Measurements from ENCODE around the gene RECQL5.

RECQL5 gene

DNA sequence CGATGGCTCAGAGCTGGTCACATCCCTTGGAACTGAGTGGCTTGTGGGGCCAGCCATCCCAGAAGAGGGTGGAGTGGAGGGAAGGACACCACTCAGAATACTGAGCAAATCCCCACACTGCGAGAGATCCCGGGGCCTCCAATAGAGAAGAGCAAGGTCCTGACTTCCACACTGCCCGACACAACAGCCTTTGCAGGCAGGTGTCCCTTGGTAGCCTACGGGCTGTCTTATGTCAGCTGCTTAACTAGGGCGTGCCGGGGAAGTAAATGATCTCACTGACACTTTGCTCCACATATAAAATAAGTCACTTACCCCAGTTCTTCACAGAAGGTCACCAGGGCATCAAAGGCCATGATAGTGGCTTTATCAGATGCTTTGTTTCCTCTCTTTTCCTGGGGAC lies 16.1 kb downstream of the RECQL5 start:
- TF ChIP-seq, protein P1, sequence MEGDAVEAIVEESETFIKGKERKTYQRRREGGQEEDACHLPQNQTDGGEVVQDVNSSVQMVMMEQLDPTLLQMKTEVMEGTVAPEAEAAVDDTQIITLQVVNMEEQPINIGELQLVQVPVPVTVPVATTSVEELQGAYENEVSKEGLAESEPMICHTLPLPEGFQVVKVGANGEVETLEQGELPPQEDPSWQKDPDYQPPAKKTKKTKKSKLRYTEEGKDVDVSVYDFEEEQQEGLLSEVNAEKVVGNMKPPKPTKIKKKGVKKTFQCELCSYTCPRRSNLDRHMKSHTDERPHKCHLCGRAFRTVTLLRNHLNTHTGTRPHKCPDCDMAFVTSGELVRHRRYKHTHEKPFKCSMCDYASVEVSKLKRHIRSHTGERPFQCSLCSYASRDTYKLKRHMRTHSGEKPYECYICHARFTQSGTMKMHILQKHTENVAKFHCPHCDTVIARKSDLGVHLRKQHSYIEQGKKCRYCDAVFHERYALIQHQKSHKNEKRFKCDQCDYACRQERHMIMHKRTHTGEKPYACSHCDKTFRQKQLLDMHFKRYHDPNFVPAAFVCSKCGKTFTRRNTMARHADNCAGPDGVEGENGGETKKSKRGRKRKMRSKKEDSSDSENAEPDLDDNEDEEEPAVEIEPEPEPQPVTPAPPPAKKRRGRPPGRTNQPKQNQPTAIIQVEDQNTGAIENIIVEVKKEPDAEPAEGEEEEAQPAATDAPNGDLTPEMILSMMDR (IDR thresholded peaks at IDR 0.05): no peak
- TF ChIP-seq ZFX (IDR thresholded peaks at IDR 0.05; ENCODE audit: borderline replicate concordance): no peak
- no peak overlapping the region for H3K27ac ChIP-seq

DNA sequence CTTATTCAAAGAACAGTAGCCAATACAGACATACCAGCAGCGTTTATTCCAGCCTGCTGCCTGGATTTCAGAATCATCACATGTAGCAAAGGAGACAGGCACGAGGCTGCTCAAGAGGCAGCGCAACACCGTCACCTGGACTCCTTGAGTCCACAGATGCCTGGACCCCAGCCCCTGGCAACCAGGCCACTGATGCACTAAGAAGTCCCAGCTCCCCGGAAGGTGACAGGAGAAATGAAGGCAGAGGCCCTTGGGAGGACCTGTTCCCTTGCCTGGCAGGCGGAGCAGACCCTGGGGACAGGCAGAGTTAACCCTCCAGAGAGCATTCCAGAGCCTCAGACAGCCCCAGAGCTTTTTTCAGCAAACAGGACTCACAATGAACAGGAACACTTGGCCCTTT lies 17.3 kb downstream of the RECQL5 start:
- no peak overlapping the region for H3K27ac ChIP-seq
- TF ChIP-seq, protein P1 (IDR thresholded peaks at IDR 0.05): no peak
- TF ChIP-seq ZFX (IDR thresholded peaks at IDR 0.05; ENCODE audit: borderline replicate concordance): no peak

DNA sequence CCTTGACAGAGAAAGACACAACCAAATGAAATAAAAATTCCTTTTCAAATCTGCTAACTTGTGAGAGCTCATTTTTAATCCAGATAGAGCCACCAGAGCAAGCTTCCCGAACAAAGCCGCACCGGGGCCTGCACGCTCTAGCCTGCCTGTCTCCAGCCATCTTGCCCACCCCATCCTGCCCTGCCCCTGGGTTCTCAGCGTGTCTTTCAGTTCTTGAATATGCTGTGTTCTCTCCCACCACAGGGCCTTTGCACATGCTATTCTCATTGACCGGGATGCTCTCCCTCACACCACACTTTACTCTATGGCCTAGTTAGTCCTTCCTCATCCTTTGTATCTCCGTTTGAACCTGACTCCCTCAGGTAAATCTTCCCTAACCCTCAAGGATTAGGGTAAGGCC lies 19.0 kb downstream of the RECQL5 start:
- no peak for TF ChIP-seq ZFX (IDR thresholded peaks at IDR 0.05; ENCODE audit: borderline replicate concordance)
- TF ChIP-seq, protein P1 (IDR thresholded peaks at IDR 0.05): no peak

DNA sequence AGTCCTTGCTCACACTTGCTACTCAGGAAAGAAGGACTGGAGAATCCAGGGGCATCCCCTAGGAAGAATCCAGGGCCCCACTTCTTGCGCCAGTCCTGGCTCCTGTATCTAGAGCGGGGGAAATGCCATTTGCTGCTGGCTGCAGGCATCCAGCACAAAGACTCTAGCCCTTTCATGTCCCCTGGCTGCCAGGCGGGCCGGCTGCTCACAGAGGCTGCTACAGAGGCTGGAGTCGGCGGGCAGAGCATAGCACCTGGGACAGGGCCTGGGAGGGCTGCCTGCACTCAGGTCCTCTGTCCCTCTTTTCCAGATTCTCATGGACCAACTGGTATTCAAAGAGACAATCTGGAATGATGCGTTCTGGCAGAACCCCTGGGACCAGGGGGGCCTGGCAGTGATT lies 19.9 kb downstream of the RECQL5 start:
- H3K27ac ChIP-seq: no peak overlapping the region
- TF ChIP-seq, protein P1 (IDR thresholded peaks at IDR 0.05): no peak
- no peak for TF ChIP-seq ZFX (IDR thresholded peaks at IDR 0.05; ENCODE audit: borderline replicate concordance)

More for the DNA sequence above, 19.0 kb downstream of the RECQL5 start:
- H3K27ac ChIP-seq: no peak overlapping the region

DNA sequence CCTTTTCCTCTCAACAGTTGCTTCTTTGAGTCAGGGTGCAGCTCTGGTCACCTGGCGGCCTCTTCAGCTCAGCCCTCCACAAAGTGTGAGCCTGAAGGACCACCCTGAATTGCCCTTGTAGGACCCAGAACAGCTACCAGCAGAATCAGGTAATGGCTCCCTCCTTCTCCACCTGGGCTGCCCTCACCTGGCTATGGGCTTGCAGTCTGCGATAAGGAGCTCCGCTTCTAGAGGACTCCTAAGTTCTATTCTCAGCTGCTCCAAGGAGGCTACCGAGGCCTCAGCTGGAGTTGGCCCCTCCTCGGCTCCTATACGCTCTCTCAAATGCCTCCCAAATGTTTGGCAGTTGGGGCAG lies 20.3 kb downstream of the RECQL5 start:
- no peak overlapping the region for H3K27ac ChIP-seq
- TF ChIP-seq ZFX (IDR thresholded peaks at IDR 0.05; ENCODE audit: borderline replicate concordance): no peak
- TF ChIP-seq, protein P1 (IDR thresholded peaks at IDR 0.05): no peak

DNA sequence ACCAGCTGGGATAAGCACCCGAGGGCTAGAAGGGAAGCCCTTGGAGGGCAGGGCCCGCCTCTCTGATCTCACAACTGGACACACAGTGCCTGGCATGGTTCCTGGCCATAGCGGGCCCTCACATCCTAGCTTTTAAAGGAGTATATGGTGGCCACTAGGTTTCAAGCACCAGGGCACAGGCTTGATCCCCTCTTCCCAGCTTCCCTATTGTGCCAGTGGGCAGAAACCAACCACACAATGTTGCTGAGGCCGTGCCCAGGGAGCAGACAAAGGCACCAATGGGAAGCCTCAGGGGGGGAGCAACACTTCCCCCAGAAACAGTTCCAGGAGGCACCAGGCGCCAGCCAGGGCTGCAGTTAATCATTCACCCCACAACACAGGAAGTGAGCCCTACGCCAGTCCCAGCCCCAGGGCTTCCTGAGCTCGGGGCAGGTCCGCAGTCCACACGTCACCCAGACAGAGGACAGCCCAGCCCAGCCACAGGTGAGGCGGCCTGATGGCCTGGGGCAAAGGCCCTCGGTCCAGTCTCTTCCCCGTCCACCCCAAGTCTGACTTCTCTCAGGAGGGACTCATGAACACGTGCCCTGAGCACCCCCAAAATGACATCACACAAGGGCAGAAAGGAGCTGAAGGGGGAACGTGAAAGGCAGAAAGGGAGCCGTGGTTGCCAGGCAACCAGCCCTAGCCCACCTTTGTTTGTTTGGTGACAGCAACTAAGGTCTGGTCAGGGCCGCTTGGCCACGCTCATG lies 20.9 kb downstream of the RECQL5 start:
- TF ChIP-seq, protein P1 (IDR thresholded peaks at IDR 0.05): no peak
- TF ChIP-seq ZFX (IDR thresholded peaks at IDR 0.05; ENCODE audit: borderline replicate concordance): no peak
- no peak overlapping the region for H3K27ac ChIP-seq

DNA sequence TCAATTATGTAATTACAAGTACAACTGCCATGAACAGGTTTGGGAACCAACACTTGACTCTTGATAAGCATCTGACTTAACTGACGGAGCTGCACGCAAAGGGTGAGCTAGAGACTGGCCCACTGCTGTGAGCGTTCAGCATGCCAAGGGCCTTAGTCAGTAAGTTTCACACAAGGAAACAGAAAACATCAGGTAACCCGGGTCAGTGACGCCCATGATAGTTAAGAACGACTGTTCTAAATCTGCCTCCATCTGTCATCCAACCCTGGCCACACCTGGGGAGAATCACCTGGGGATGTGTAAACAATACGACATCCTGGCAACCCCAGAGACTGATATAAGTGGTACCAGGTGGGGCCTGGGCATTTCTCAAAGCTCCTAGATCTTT lies 21.5 kb downstream of the RECQL5 start:
- no peak overlapping the region for H3K27ac ChIP-seq
- TF ChIP-seq ZFX (IDR thresholded peaks at IDR 0.05; ENCODE audit: borderline replicate concordance): no peak
- TF ChIP-seq, protein P1 (IDR thresholded peaks at IDR 0.05): no peak
